GM10248 (cell line): ENCODE results near the gene RNF135.

ENCODE experiments used
- CTCF ChIA-PET: fragments of 300-600 bp; sonication (Branson Sonifier 250); formaldehyde crosslinking; extraction: SDS; loops from one replicate; lab custom pipeline; 2021; ENCODE audit warnings: antibody characterized with exemption; lab: Yijun Ruan, JAX
- POLR2A ChIA-PET: fragments of 350-650 bp; sonication (Branson Sonifier 250); formaldehyde crosslinking; extraction: SDS; loops from one replicate; lab custom pipeline; 2020; ENCODE audit warnings: antibody characterized with exemption; lab: Yijun Ruan, JAX
- DNase-seq: peaks from one replicate; pipeline ENCODE4 v3.0.0; 2012; ENCODE audit errors: extremely low spot score
- TF ChIP-seq, protein P1 (sequence below): IDR thresholded peaks from 2 replicates; pipeline ENCODE4 v1.5.1; 2012; ENCODE audit warnings: mild to moderate bottlenecking, low read depth; ENCODE audit errors: extremely low read depth, missing control alignments, control extremely low read depth

Gene RNF135

DNA sequence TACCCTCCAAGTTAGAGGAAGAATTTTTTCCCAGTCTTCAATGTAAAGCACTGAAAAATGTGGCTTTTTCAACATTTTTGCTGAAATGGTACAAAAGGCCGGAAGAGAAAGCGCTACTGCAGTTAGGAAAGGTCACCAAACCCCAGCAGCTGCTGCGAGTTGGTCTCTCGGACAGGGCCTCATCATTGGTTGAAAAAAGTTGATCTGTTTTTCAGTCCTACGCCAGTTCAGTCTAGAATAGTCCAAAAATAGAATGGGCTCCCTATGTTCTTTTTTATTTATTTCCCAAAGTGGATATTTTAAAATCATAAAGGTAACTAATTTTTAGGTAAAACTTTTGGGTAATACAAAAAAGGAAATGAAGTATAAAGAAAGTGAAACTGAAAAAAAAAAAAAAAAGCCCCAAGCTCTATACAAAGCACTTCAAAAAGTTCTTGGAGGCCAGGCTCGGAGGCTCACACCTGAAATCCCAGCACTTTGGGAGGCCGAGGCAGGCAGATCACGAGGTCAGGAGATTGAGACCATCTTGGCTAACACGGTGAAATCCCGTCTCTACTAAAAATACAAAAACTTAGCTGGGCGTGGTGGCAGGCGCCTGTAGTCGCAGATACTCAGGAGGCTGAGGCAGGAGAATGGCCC lies 31.7 kb upstream of the RNF135 start:
- peak; percentile 48 for DNase-seq
- CTCF ChIA-PET, result interaction anchor here (1.0 to 2.2 kb wide), 5 partner anchors 10 to 23 kb away, joined by 3 to 7 read pairs (median 3); partner anchors contain the start of gene ADAP2
- TF ChIP-seq, protein P1, sequence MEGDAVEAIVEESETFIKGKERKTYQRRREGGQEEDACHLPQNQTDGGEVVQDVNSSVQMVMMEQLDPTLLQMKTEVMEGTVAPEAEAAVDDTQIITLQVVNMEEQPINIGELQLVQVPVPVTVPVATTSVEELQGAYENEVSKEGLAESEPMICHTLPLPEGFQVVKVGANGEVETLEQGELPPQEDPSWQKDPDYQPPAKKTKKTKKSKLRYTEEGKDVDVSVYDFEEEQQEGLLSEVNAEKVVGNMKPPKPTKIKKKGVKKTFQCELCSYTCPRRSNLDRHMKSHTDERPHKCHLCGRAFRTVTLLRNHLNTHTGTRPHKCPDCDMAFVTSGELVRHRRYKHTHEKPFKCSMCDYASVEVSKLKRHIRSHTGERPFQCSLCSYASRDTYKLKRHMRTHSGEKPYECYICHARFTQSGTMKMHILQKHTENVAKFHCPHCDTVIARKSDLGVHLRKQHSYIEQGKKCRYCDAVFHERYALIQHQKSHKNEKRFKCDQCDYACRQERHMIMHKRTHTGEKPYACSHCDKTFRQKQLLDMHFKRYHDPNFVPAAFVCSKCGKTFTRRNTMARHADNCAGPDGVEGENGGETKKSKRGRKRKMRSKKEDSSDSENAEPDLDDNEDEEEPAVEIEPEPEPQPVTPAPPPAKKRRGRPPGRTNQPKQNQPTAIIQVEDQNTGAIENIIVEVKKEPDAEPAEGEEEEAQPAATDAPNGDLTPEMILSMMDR, result no peak
- POLR2A ChIA-PET, result no interaction called here

DNA sequence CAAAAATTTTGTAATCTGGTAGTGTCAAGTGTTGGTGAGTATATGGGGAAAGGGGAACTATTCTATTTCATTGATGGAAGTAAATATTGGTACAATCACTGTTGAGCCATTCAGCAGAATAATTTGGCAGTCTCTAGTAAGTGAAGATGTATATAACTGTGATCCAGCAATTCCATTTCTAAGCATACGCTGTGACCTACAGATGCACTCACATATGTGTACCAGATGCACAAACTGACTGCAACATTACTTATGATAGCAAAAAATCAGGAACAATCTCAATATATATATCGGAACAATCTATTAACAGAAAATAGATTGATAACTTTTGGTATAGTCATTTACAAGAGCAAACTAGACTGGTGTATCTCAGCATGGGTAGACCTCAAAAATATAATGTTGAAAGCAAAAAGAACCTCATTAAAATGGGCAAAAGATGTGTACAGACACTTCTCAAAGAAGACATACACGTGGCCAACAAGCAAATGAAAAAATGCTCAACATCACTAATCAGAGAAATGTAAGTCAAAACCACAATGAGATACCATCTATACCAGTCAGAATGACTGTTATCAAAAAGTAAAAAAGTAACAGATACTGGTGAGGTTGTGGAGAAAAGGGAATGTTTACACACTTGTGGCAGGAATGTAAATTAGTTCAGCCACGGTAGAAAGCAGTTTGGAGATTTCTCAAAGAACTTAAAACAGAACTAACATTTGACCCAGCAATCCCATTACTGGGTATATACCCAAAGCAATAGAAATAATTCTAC lies 28.3 kb upstream of the RNF135 start:
- ChIA-PET CTCF (no interaction called here), POLR2A (no interaction called here)
- DNase-seq, result no peak
- TF ChIP-seq, protein P1, result no peak

DNA sequence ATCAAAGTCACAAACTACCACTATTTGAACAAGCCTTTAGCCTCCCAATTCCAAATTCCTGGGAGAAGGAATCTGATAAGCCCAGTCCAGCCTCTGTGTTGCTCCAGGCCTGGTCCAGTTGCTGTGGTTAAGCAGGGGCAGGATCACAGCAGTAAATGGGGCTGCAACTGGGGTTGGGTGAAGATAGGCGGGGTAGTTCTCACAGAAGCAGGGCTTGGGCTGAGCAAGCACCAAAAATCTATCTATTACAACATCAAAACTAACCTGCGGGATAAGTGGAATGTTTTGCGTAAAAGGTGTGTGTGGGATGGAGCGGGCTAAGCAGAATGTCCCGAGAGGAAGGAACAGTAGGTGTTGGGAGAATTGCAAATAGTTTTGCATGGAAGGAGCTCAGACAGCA lies 23.0 kb upstream of the RNF135 start:
- ChIA-PET POLR2A (no interaction called here), CTCF (no interaction called here)
- no peak for DNase-seq
- TF ChIP-seq, protein P1, result no peak

DNA sequence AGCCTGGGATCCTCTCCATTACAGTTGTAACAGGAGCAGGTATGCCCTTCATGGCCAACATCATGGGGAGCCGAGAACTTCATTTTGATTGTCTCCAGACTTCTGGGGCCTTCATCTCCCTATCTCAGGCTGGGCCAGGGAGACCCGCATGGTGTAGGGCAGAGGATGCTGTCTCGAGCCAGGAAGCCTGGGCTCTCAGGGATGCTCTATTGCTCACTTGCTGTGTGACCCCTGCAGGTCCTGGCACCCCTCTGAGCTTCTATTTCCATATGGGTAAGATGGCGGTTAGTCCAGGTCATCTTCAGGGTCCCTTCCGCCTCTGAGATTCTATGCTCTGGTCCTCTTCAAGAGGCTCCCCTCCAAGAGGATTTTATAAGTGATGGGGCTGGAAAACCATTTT lies 20.6 kb upstream of the RNF135 start:
- CTCF ChIA-PET, result no interaction called here
- DNase-seq, result no peak
- POLR2A ChIA-PET, result no interaction called here
- TF ChIP-seq, protein P1, result no peak

DNA sequence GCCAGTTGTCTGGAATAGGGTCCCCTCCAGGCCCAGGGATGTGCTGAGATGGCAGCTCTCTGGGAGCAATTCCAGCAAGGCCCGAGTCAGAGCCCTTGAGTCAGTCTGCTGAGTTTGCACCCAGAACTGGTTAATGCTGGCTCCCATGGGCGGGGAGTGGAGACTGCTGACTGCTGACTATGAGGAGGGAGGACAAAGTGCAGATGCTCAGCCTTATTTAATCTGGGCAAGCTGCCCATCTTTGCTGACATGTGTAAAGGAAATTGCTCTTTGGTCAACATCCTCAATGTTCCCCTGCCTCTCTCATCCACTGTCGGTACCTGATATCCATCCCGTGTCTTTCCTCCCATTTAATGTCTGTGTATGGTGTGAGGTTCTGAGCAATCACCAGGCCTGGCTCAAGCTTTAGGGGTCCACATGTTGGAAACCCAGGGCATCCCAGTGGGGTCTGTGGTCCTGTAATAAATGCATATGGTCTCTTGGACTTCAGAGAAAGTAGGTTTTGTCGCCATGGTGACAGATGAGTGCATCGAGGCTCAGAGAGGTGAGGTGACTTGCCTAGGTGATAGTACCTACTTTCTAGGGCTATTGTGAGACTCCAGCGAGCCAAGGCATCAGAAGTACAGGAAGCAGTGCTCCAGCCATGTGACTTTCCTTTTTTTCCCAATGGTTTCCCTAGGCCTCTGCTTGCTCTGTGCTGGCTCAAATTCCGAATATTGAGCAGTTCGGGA lies 20.0 kb upstream of the RNF135 start:
- ChIA-PET POLR2A (no interaction called here), CTCF (interaction anchor here (0.9 kb wide), 1 partner anchor 20 kb away, joined by 3 read pairs; the partner anchor contains the start of gene RNF135)
- TF ChIP-seq, protein P1, result no peak
- no peak for DNase-seq
